ENCODE measurements around the gene MAK.

- no peak for TF ChIP-seq CTCF (IDR thresholded peaks at IDR 0.05)
- TF ChIP-seq EZH2 (IDR thresholded peaks at IDR 0.05; ENCODE audit: borderline replicate concordance, insufficient read depth, low read depth, low read length, poor library complexity, severe bottlenecking): no peak
Measured at GRCh38 chr6:10769419-10769818, 68.9 kb downstream of the MAK start.
